OCI-LY3 (cell line): ENCODE results near the gene FBXO17.
"Not testable (repeated sequence)": the region's sequence is repeated elsewhere in the genome, so short reads cannot be mapped to it uniquely, and the experiment has no call there.

Experiments used
- H2AFZ ChIP-seq: fragments of 200-600, 300-600 bp; shearing (Covaris generic); 2 replicates; pipeline ENCODE4 v1.6.0; 2014; ENCODE audit warnings: antibody characterized with exemption, low read depth, low read length
- H3K27ac ChIP-seq: fragments of 200-600, 300-600 bp; sonication (generic); 2 replicates; pipeline ENCODE4 v1.5.1; 2014; ENCODE audit warnings: mild to moderate bottlenecking, low read length, moderate library complexity, mixed read lengths
- H3K27me3 ChIP-seq: fragments of 200-600, 300-600 bp; sonication (generic); 2 replicates; pipeline ENCODE4 v1.6.1; 2014; ENCODE audit warnings: low read depth, low read length, mixed read lengths
- H3K36me3 ChIP-seq: fragments of 200-600, 300-600 bp; sonication (generic); replicated peaks from 2 replicates; pipeline ENCODE3; 2014; ENCODE audit warnings: low read depth, low read length, mixed read lengths
- H3K4me1 ChIP-seq: fragments of 300-600, 200-600 bp; sonication (generic); 2 replicates; pipeline ENCODE4 v1.6.1; 2014; ENCODE audit warnings: low read length, mixed read lengths
- H3K4me2 ChIP-seq: fragments of 200-600, 300-600 bp; sonication (generic); 2 replicates; pipeline ENCODE4 v1.6.1; 2014; ENCODE audit warnings: low read length, mixed read lengths
- H3K4me3 ChIP-seq: fragments of 300-600, 200-600 bp; sonication (generic); 2 replicates; pipeline ENCODE4 v1.5.1; 2014; ENCODE audit warnings: antibody characterized with exemption, mild to moderate bottlenecking, low read length, moderate library complexity
- H3K79me2 ChIP-seq: fragments of 300-600, 200-600 bp; shearing (Covaris generic); 2 replicates; pipeline ENCODE4 v1.6.1; 2014; ENCODE audit warnings: mild to moderate bottlenecking, low read length, mixed read lengths
- H3K9ac ChIP-seq: fragments of 300-600, 200-600 bp; shearing (Covaris generic); 2 replicates; pipeline ENCODE4 v1.6.0; 2014; ENCODE audit warnings: mild to moderate bottlenecking, low read length, moderate library complexity
- H3K9me3 ChIP-seq: fragments of 200-600, 300-600 bp; shearing (Covaris generic); 2 replicates; pipeline ENCODE4 v1.6.1; 2014; ENCODE audit warnings: low read length, mixed read lengths; ENCODE audit not compliant: insufficient read depth
- H4K20me1 ChIP-seq: fragments of 200-600, 300-600 bp; sonication (generic); 2 replicates; pipeline ENCODE4 v1.6.1; 2016; ENCODE audit warnings: low read length, mixed read lengths; ENCODE audit not compliant: insufficient read depth
- EZH2phosphoT487 ChIP-seq: fragments of 200-600 bp; shearing (Covaris generic); IDR thresholded peaks from 2 replicates; pipeline ENCODE4 v1.6.1; 2018; ENCODE audit warnings: antibody characterized with exemption, mixed run types, low read depth
- TF ChIP-seq, protein P1 (sequence below): fragments of 200-600, 300-600 bp; sonication (generic); IDR thresholded peaks from 2 replicates; pipeline ENCODE4 v1.5.1; 2014; ENCODE audit warnings: antibody characterized with exemption, low read length, low read depth

FBXO17 gene

DNA sequence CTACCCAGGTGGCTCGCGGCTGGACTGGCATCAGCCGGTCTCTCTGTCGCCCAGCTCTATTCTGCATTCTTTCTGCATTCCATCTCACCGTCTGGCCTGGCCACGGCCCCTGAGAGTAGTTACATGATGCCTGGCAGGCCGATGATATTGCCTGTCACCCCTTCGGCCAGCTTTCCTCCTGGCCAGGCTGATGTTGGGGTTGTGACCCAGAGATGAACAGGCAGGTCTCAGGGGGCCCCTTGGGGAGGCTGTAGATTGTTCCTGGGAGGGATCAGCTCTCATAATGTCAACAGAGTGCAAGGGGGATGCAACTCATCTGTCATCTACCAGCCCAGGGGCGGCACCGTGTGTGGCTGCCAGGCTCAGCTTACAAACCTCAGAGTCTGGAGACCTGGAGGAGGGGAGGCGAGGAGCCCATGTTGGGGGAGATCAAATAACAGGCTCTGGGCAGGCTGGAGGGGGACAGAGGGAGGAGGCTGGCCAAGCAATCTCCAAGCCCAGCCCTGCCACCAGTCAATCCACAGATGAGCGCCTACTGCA, 13.6 kb upstream of the FBXO17 start:
- Histone ChIP-seq H3K4me2 (no peak overlapping the region), H3K4me3 (no peak overlapping the region), H2AFZ (no peak overlapping the region), H3K9ac (no peak overlapping the region), H3K27ac (no peak overlapping the region), H3K36me3 (no peaks in the 10 kb centered on the region), H3K27me3 (no peaks in the 10 kb centered on the region), H4K20me1 (no peaks in the 10 kb centered on the region), H3K9me3 (no peaks in the 10 kb centered on the region), H3K79me2 (no peaks in the 10 kb centered on the region), H3K4me1 (peaks cover 12% of the 10 kb centered on the region)
- TF ChIP-seq EZH2phosphoT487: no peak
- TF ChIP-seq, protein P1, sequence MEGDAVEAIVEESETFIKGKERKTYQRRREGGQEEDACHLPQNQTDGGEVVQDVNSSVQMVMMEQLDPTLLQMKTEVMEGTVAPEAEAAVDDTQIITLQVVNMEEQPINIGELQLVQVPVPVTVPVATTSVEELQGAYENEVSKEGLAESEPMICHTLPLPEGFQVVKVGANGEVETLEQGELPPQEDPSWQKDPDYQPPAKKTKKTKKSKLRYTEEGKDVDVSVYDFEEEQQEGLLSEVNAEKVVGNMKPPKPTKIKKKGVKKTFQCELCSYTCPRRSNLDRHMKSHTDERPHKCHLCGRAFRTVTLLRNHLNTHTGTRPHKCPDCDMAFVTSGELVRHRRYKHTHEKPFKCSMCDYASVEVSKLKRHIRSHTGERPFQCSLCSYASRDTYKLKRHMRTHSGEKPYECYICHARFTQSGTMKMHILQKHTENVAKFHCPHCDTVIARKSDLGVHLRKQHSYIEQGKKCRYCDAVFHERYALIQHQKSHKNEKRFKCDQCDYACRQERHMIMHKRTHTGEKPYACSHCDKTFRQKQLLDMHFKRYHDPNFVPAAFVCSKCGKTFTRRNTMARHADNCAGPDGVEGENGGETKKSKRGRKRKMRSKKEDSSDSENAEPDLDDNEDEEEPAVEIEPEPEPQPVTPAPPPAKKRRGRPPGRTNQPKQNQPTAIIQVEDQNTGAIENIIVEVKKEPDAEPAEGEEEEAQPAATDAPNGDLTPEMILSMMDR: no peak

DNA sequence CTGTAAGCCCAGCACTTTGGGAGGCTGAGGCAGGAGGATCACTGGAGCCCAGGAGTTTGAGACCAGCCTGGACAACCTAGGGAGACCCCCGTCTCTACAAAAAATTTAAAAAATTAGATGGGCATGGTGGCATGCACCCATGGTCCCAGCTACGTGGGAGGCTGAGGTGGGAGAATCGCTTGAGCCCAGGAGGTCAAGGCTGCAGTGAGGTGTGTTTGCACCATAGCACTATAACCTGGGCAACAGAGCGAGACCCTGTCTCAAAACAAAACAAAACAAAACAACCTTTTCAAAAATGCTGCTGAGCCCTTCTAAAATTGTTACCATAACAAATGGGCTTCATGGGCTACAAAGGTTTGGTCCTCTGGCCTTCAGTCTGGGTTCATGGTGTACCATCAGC, 13.1 kb upstream of the FBXO17 start:
- not testable (repeated sequence) for H3K36me3 ChIP-seq, H3K9ac ChIP-seq, H3K4me2 ChIP-seq, H3K9me3 ChIP-seq, H3K79me2 ChIP-seq, H4K20me1 ChIP-seq, H3K27ac ChIP-seq, H3K27me3 ChIP-seq, H3K4me3 ChIP-seq, H2AFZ ChIP-seq
- peaks cover 12% of the 10 kb centered on the region for H3K4me1 ChIP-seq

DNA sequence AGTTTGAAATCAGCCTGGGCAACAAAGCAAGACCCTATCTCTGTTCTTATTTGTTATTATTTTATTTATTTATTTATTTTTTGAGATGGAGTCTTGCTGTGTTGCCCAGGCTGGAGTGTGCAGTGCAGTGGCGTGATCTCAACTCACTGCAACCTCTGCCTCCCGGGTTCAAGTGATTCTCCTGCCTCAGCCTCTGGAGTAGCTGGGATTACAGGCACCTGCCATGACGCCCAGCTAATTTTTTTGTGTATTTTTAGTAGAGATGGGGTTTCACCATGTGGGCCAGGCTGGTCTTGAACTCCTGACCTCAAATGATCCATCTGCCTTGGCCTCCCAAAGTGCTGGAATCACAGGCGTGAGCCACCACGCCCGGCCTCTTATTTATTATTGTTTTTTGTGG, 12.2 kb upstream of the FBXO17 start:
- not testable (repeated sequence) for H4K20me1 ChIP-seq, H3K79me2 ChIP-seq, H3K9me3 ChIP-seq, H3K4me2 ChIP-seq, H2AFZ ChIP-seq, H3K27ac ChIP-seq, H3K9ac ChIP-seq, H3K4me1 ChIP-seq, H3K36me3 ChIP-seq, H3K27me3 ChIP-seq, H3K4me3 ChIP-seq

DNA sequence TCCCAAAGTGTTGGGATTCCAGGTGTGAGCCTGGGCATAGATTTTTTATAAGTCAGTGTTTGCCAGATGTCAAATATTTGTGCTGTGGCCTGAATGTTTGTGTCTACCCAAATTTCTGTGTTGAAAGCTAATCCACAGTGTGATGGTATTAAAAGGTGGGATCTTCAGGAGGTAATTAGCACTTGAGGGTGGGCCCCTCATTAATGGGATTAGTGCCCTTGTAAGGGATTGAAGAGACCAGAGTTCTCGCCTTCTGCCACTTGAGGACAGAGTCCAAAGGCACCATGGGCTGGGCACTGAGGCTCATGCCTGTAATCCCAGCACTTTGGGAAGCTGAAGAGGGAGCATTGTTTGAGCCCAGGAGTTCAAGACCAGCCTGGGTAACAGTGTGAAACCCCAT, 9.7 kb upstream of the FBXO17 start:
- Histone ChIP-seq H3K9me3 (peaks cover 11% of the 10 kb centered on the region), H3K4me1 (no peaks in the 10 kb centered on the region; the same call in 1 of the 2 replicates), H3K27me3 (no peaks in the 10 kb centered on the region), H2AFZ (no peak overlapping the region), H4K20me1 (no peaks in the 10 kb centered on the region), H3K4me3 (no peak overlapping the region), H3K4me2 (no peak overlapping the region), H3K27ac (no peak overlapping the region), H3K9ac (no peak overlapping the region), H3K79me2 (no peaks in the 10 kb centered on the region), H3K36me3 (peaks cover 9% of the 10 kb centered on the region)
- TF ChIP-seq EZH2phosphoT487: no peak
- TF ChIP-seq, protein P1: no peak

DNA sequence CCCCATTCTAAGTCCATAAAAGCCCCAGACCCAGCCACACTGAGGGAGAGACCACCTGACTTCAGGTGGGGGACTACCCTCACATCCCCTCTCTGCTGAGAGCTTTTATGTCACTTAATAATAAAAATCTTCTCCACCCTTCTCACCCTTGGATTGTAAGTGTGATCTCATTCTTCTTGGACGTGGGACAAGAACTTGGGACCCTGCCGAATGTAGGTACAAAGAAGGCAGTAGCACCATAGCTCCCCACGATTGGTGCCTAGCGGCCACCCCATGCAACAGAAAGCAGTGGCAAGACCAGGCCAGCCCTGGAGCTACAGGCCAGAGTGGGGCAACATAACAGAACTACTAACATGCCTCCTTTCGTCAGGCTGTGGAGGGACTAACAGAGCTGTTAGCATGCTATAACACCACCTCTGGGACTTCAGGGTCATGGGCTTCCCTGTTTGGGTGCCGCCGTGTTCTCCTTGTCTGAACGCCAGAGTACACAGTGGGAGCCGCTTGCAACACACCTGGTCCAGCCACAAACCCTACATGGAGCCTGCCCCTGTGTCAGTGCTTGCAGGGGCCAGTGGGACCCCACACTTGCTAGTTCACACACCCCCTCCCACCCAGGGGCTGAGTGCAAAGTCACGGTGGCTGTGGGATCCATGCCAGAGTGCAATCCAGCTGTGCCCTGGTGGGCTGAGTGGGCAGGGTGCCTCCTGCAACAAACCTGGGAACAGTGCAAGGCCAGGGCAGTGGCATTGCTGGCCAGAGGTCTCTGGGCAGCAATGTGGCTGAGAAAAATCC, 5.2 kb upstream of the FBXO17 start:
- H2AFZ ChIP-seq: no peak overlapping the region
- no peaks in the 10 kb centered on the region; the same call in 1 of the 2 replicates for H3K79me2 ChIP-seq
- no peak overlapping the region for H3K4me2 ChIP-seq
- peaks cover 12% of the 10 kb centered on the region for H3K36me3 ChIP-seq
- H3K9me3 ChIP-seq: peaks cover 15% of the 10 kb centered on the region
- H4K20me1 ChIP-seq: no peaks in the 10 kb centered on the region
- peaks cover 33% of the 10 kb centered on the region for H3K4me1 ChIP-seq
- H3K27ac ChIP-seq: no peak overlapping the region
- no peaks in the 10 kb centered on the region for H3K27me3 ChIP-seq
- TF ChIP-seq, protein P1: no peak
- no peak for TF ChIP-seq EZH2phosphoT487
- H3K4me3 ChIP-seq: no peak overlapping the region
- no peak overlapping the region for H3K9ac ChIP-seq
